Caki2 (cell line): ENCODE data around the gene PROM1. TPM values are rescaled to one million over a fixed set of nuclear protein-coding genes. Genes with fewer than 3 reads are reported as not detected.

Experiments
- DNase-seq: peaks from one replicate; pipeline ENCODE4 v3.0.0-alpha.2; 2015; ENCODE audit warnings: low read depth
- in situ Hi-C: cut with HindIII; loops from 2 replicates; pipeline ENCODE4 v1.10.0; 2016; ENCODE audit warnings: low sequenced_read_pairs, low pct_unique_long_range_greater_than_20kb, mixed read lengths
- total RNA-seq: library from RNA; depleted of rRNA; stranded (reverse); fragments of >200 nt; shearing (Covaris generic); gene quantifications from 2 replicates; pipeline ENCODE4 v1.2.3, GENCODE V29; 2014; ENCODE audit warnings: low replicate concordance

PROM1 gene
- total RNA-seq, 1 experiment from 2014 or later, result 0.17 TPM

GRCh38 chr4:16039139-16039538 is 44.7 kb downstream of the PROM1 start:
- DNase-seq, result no peak
- in situ Hi-C loops, result loop anchor here (25.0 kb wide), 1 partner anchor 173 kb away; no protein-coding TSS in a partner anchor

GRCh38 chr4:16037901-16038300 is 45.9 kb downstream of the PROM1 start:
- in situ Hi-C loops, result loop anchor here (25.0 kb wide), 1 partner anchor 174 kb away; no protein-coding TSS in a partner anchor
- no peak for DNase-seq

GRCh38 chr4:16035843-16036242 is 48.0 kb downstream of the PROM1 start:
- in situ Hi-C loops, result loop anchor here (25.0 kb wide), 1 partner anchor 176 kb away; no protein-coding TSS in a partner anchor

GRCh38 chr4:16034010-16034748 is 49.6 kb downstream of the PROM1 start:
- in situ Hi-C loops, result loop anchor here (25.0 kb wide), 1 partner anchor 178 kb away; no protein-coding TSS in a partner anchor

More at GRCh38 chr4:16035843-16036242, 48.0 kb downstream of the PROM1 start:
- DNase-seq, result no peak

GRCh38 chr4:16032396-16032770 is 51.4 kb downstream of the PROM1 start:
- peak; percentile 11 for DNase-seq
- in situ Hi-C loops, result loop anchor here (25.0 kb wide), 1 partner anchor 180 kb away; no protein-coding TSS in a partner anchor

More at GRCh38 chr4:16034010-16034748, 49.6 kb downstream of the PROM1 start:
- peak; percentile 83 for DNase-seq

- DNase-seq, result peak; percentile 6
These were observed 52.1 kb downstream of the PROM1 start for GRCh38 chr4:16031546-16032395.

GRCh38 chr4:16029886-16030285 is 53.9 kb downstream of the PROM1 start:
- in situ Hi-C loops, result loop anchor here (25.0 kb wide), 1 partner anchor 182 kb away; no protein-coding TSS in a partner anchor
- no peak for DNase-seq

More at GRCh38 chr4:16031546-16032395, 52.1 kb downstream of the PROM1 start:
- in situ Hi-C loops, result loop anchor here (25.0 kb wide), 1 partner anchor 181 kb away; no protein-coding TSS in a partner anchor

- in situ Hi-C loops, result loop anchor here (25.0 kb wide), 1 partner anchor 183 kb away; no protein-coding TSS in a partner anchor
- DNase-seq, result no peak
These were observed 54.6 kb downstream of the PROM1 start for GRCh38 chr4:16029262-16029661.

GRCh38 chr4:16027626-16028025 is 56.2 kb downstream of the PROM1 start:
- no peak for DNase-seq
- in situ Hi-C loops, result loop anchor here (25.0 kb wide), 1 partner anchor 185 kb away; no protein-coding TSS in a partner anchor

GRCh38 chr4:16027114-16027513 is 56.7 kb downstream of the PROM1 start:
- no peak for DNase-seq
- in situ Hi-C loops, result loop anchor here (25.0 kb wide), 1 partner anchor 185 kb away; no protein-coding TSS in a partner anchor

GRCh38 chr4:16026160-16026761 is 57.6 kb downstream of the PROM1 start:
- DNase-seq, result peak; percentile 32
- in situ Hi-C loops, result loop anchor here (25.0 kb wide), 1 partner anchor 186 kb away; no protein-coding TSS in a partner anchor

GRCh38 chr4:16025268-16025667 is 58.6 kb downstream of the PROM1 start:
- no peak for DNase-seq
- in situ Hi-C loops, result loop anchor here (25.0 kb wide), 1 partner anchor 187 kb away; no protein-coding TSS in a partner anchor

- DNase-seq, result no peak
- in situ Hi-C loops, result no loop called here
These were observed 59.9 kb downstream of the PROM1 start for GRCh38 chr4:16023776-16024408.

GRCh38 chr4:16021804-16022560 is 61.8 kb downstream of the PROM1 start:
- in situ Hi-C loops, result no loop called here
- DNase-seq, result no peak

GRCh38 chr4:16019649-16020048 is 64.2 kb downstream of the PROM1 start:
- in situ Hi-C loops, result no loop called here
- no peak for DNase-seq

GRCh38 chr4:16018841-16019240 is 65.0 kb downstream of the PROM1 start:
- no peak for DNase-seq
- in situ Hi-C loops, result no loop called here
